HepG2 (cell line): ENCODE data around the gene TNNT3. TPM values are rescaled to one million over a fixed set of nuclear protein-coding genes. Genes with fewer than 3 reads are reported as not detected.

Source experiments
- ATAC-seq: fragments of 200-7000 bp; cut with Tn5 transposase; 3 replicates; pipeline ENCODE4 v1.9.1; 2020; ENCODE audit warnings: mild to moderate bottlenecking, moderate library complexity
- BruUV-seq: library from RNA; stranded (reverse); fragments of 400-500 nt; replicated peaks from 2 replicates; lab custom pipeline; 2021; lab: Mats Ljungman, UMichigan
- CTCF ChIA-PET: fragments of 300-600 bp; formaldehyde crosslinking; extraction: SDS; loops from one replicate; lab custom pipeline; 2021; ENCODE audit warnings: low total read pairs, inconsistent platforms, low intra/inter-chr PET ratio; lab: Yijun Ruan, JAX
- POLR2A ChIA-PET: fragments of 350-600 bp; sonication (Branson Sonifier 250); formaldehyde crosslinking; loops from one replicate; lab custom pipeline; 2020; ENCODE audit warnings: antibody characterized with exemption, inconsistent platforms; lab: Yijun Ruan, JAX
- DNase-seq: peaks from one replicate; pipeline ENCODE4 v3.0.0-alpha.2; 2015; ENCODE audit warnings: low spot score
- FAIRE-seq: peaks from 3 replicates; lab custom pipeline; 2011; peaks lifted over from hg19 to GRCh38; lab: Jason Lieb, UNC
- H2AFZ ChIP-seq: one replicate; pipeline ENCODE4 v1.6.1; 2011; ENCODE audit warnings: low read length, inconsistent platforms
- H3K27ac ChIP-seq: fragments of 300-600 bp; 3 replicates; pipeline ENCODE4 v1.8.0; 2011; ENCODE audit warnings: mixed run types, mild to moderate bottlenecking, mixed read lengths, low read length, inconsistent platforms; ENCODE audit not compliant: insufficient read depth; ENCODE audit errors: extremely low read length
- H3K27me3 ChIP-seq, 2 experiments: fragments of 200-600 bp in 1 of 2; 2 replicates in 1 of 2; 3 replicates in 1 of 2; pipeline versions ENCODE4 v1.6.0 to v1.8.0; 2011; ENCODE audit warnings: low read length in 2 of 2, mild to moderate bottlenecking in 2 of 2, moderate library complexity in 2 of 2, inconsistent platforms in 1 of 2; ENCODE audit not compliant: insufficient read depth in 2 of 2, control insufficient read depth in 1 of 2
- H3K36me3 ChIP-seq, 2 experiments: fragments of 200-600 bp in 1 of 2; replicated peaks in 1 of 2; 2 replicates in 1 of 2; 3 replicates in 1 of 2; pipeline versions ENCODE4 v1.5.1 to v1.8.0; 2011; ENCODE audit warnings: low read length in 2 of 2, inconsistent platforms in 1 of 2; ENCODE audit not compliant: insufficient read depth in 2 of 2, control insufficient read depth in 1 of 2
- H3K4me1 ChIP-seq: 2 replicates; pipeline ENCODE4 v1.5.1; 2012; ENCODE audit warnings: low read length, inconsistent platforms; ENCODE audit not compliant: insufficient read depth
- H3K4me2 ChIP-seq: 2 replicates; pipeline ENCODE4 v1.6.0; 2011; ENCODE audit warnings: low read depth, low read length, inconsistent platforms
- H3K4me3 ChIP-seq, 3 experiments: fragments of 200-600 bp in 1 of 3; sonication (generic), shearing (Covaris generic) in 1 of 3; replicated peaks in 1 of 3; 2 replicates each; pipeline ENCODE4 v1.5.1; 2011 to 2016; ENCODE audit warnings: low read length in 3 of 3, inconsistent platforms in 2 of 3, low read depth in 2 of 3, mild to moderate bottlenecking in 2 of 3, control low read depth in 1 of 3, mixed read lengths in 1 of 3; ENCODE audit not compliant: insufficient read depth in 1 of 3
- H3K79me2 ChIP-seq: one replicate; pipeline ENCODE4 v1.6.1; 2011; ENCODE audit warnings: low read length, inconsistent platforms; ENCODE audit not compliant: insufficient read depth
- H3K9ac ChIP-seq: 2 replicates; pipeline ENCODE4 v1.6.0; 2011; ENCODE audit warnings: mild to moderate bottlenecking, low read depth, low read length, inconsistent platforms; ENCODE audit not compliant: insufficient read depth
- H3K9me3 ChIP-seq: 2 replicates; pipeline ENCODE4 v1.5.1; 2012; ENCODE audit warnings: mild to moderate bottlenecking, low read length
- H4K20me1 ChIP-seq: 2 replicates; pipeline ENCODE4 v1.6.0; 2011; ENCODE audit warnings: inconsistent platforms, mild to moderate bottlenecking, low read length, moderate library complexity; ENCODE audit not compliant: insufficient read depth
- ELF4 ChIP-seq: sonication (generic); formaldehyde crosslinking; IDR thresholded peaks from 2 replicates; pipeline ENCODE4 v1.5.0; 2020; ENCODE audit warnings: missing genetic modification reagents, mild to moderate bottlenecking, moderate library complexity, borderline replicate concordance
- GFI1 ChIP-seq: sonication (generic); formaldehyde crosslinking; IDR thresholded peaks from 2 replicates; pipeline ENCODE4 v1.5.0; 2020; ENCODE audit warnings: missing genetic modification reagents, mild to moderate bottlenecking, borderline replicate concordance
- SP1 ChIP-seq, 2 experiments: fragments of 450-650 bp in 1 of 2; sonication (generic) in 1 of 2; formaldehyde crosslinking in 1 of 2; IDR thresholded peaks; 2 replicates each; pipeline versions ENCODE4 v1.4.0 to v1.6.1; 2016 to 2020; ENCODE audit warnings: missing genetic modification reagents in 1 of 2
- ZNF430 ChIP-seq: sonication (generic); formaldehyde crosslinking; IDR thresholded peaks from 2 replicates; pipeline ENCODE4 v1.9.0; 2021; ENCODE audit warnings: mild to moderate bottlenecking, missing genetic modification reagents
- ZNF761 ChIP-seq: sonication (generic); formaldehyde crosslinking; conservative IDR thresholded peaks from 2 replicates; pipeline ENCODE4 v1.4.0; 2020; ENCODE audit warnings: mild to moderate bottlenecking, missing genetic modification reagents
- WGBS: methylation state at CpG from one replicate; pipeline ENCODE4 v1.1.6; 2017; ENCODE audit warnings: low lambda C conversion rate; 5-methylcytosine and 5-hydroxymethylcytosine counted together
- in situ Hi-C: cut with HindIII; loops from 2 replicates; pipeline ENCODE4 v1.10.0; 2017; ENCODE audit warnings: low pct_unique_long_range_greater_than_20kb; ENCODE audit not compliant: extremely low pct_ligation_motif_present
- intact Hi-C: fragments of 100-400 bp; cut with micrococcal nuclease; formaldehyde crosslinking; loops from one replicate; pipeline ENCODE4 v1.10.0; 2022; ENCODE audit not compliant: unreplicated experiment
- polyA plus RNA-seq, 8 experiments: library from polyadenylated mRNA; depleted of rRNA in 3 of 8; stranded (reverse) in 7 of 8; unstranded in 1 of 8; fragments of >200 nt; fragmentation: Illumina TruSeq in 4 of 8; extraction: Trizol in 4 of 8; gene quantifications; 2 replicates each; pipeline versions ENCODE4 v1.2.1 to v1.2.3, GENCODE V29; 2011 to 2016; ENCODE audit warnings: low read depth in 4 of 8, missing spikeins in 1 of 8, mixed read lengths in 1 of 8; ENCODE audit not compliant: insufficient read depth in 1 of 8
- total RNA-seq, 5 experiments: library from RNA; depleted of rRNA; stranded (reverse); fragments of >200 nt; fragmentation: Illumina TruSeq; extraction: Trizol; gene quantifications; 2 replicates each; pipeline ENCODE4 v1.2.3, GENCODE V29; 2016; ENCODE audit warnings: low read depth in 1 of 5
- TF ChIP-seq, protein P1 (sequence below): sonication (generic); formaldehyde crosslinking; IDR thresholded peaks from 2 replicates; pipeline ENCODE4 v1.4.0; 2020; ENCODE audit warnings: mild to moderate bottlenecking, missing genetic modification reagents
- TF ChIP-seq, protein P2 (sequence below): sonication (generic); formaldehyde crosslinking; IDR thresholded peaks from 2 replicates; pipeline ENCODE4 v1.9.0; 2022; ENCODE audit warnings: low read depth, missing genetic modification reagents

The TNNT3 gene
- total and polyA plus RNA-seq, 2 of the 13 experiments (the other 11 are each of a cell fraction or from before 2014, with no cell fraction given): not detected

DNA sequence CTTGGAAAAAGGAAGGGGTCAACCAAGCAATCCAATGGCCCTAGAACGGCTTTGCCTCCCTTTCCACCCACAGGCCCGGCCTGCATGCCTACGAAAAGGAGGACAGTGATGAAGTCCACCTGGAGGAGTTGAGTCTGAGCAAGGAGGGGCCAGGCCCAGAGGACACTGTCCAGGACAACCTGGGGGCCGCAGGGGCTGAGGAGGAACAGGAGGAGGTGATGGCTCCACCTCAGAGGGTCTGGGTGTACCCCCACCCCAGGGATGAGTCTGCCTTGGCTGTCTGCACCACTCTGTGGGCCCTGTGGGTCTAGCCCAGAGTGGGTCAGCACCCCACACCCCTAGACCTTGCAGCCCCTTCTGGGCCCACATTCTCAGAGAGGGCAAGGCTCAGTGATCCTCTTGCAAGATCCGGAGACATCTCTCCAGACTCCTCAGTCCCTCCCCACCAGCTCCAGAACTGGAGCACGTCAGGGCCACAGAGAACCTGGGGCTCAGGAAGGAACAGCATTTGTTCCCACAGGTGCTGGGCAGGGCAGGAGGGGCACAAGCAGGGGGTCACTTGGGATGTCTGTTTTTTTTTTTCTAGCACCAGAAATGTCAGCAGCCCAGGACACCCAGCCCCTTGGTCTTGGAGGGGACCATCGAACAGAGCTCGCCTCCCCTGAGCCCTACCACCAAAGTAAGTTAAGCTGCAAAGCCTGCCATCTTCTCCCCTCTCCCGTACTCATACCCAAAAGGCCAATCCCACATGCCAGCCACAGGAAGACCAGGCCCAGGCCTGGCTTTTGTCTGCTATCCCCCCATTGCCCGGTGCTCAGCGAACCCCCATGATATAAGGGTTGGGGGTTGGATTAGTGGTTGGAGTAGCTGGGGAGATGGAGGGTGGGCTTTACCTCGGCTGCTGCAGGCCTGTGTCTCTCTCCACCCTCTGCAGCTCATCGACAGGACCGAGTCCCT is 35.9 kb upstream of the TNNT3 start:
- BruUV-seq: no TSS peak
- Histone ChIP-seq H3K9ac (no peak overlapping the region), H3K27me3 (peaks cover 7 to 66% of the 10 kb centered on the region in 2 experiments), H3K4me1 (peaks cover 15% of the 10 kb centered on the region; the same call in 1 of the 2 replicates), H3K79me2 (no peaks in the 10 kb centered on the region), H3K9me3 (no peaks in the 10 kb centered on the region), H3K4me2 (no peak overlapping the region), H4K20me1 (no peaks in the 10 kb centered on the region), H3K36me3 (no peaks in the 10 kb centered on the region), H3K27ac (no peak overlapping the region), H3K4me3 (no peak overlapping the region), H2AFZ (no peak overlapping the region)
- FAIRE-seq: no peak
- intact Hi-C loops: loop anchor here (5.0 kb wide), 1 partner anchor 469 kb away; no protein-coding TSS in a partner anchor
- WGBS: 22% methylated on average over 11 of the region's 14 CpGs
- CTCF ChIA-PET: interaction anchor here (1.4 to 7.1 kb wide), 2 partner anchors 244 to 268 kb away, joined by 5 to 108 read pairs; no protein-coding TSS in a partner anchor
- no peak for ATAC-seq
- POLR2A ChIA-PET: interaction anchor here (1.0 to 1.5 kb wide), 3 partner anchors 105 to 268 kb away, joined by 4 to 21 read pairs (median 5); no protein-coding TSS in a partner anchor
- TF ChIP-seq ELF4 (CRISPR knock-in tag): no peak
- TF ChIP-seq, protein P1, sequence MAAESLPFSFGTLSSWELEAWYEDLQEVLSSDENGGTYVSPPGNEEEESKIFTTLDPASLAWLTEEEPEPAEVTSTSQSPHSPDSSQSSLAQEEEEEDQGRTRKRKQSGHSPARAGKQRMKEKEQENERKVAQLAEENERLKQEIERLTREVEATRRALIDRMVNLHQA: no peak
- TF ChIP-seq, protein P2, sequence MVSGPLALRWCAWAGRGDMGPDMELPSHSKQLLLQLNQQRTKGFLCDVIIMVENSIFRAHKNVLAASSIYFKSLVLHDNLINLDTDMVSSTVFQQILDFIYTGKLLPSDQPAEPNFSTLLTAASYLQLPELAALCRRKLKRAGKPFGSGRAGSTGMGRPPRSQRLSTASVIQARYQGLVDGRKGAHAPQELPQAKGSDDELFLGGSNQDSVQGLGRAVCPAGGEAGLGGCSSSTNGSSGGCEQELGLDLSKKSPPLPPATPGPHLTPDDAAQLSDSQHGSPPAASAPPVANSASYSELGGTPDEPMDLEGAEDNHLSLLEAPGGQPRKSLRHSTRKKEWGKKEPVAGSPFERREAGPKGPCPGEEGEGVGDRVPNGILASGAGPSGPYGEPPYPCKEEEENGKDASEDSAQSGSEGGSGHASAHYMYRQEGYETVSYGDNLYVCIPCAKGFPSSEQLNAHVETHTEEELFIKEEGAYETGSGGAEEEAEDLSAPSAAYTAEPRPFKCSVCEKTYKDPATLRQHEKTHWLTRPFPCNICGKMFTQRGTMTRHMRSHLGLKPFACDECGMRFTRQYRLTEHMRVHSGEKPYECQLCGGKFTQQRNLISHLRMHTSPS: no peak
- TF ChIP-seq ZNF430: no peak
- no peak for TF ChIP-seq SP1 (IDR thresholded peaks at IDR 0.05)
- TF ChIP-seq SP1 (CRISPR knock-in tag; IDR thresholded peaks at IDR 0.05): no peak
- TF ChIP-seq ZNF761 (CRISPR knock-in tag): no peak
- TF ChIP-seq GFI1 (CRISPR knock-in tag): no peak
- in situ Hi-C loops: loop anchor here (5.0 kb wide), 1 partner anchor 269 kb away; no protein-coding TSS in a partner anchor
- DNase-seq: no peak
